AG04449 (cell line): ENCODE results near the gene PRDM2.

Source experiments
- CTCF ChIA-PET: fragments of 350-600 bp; formaldehyde crosslinking; extraction: SDS; loops from one replicate; lab custom pipeline; 2021; ENCODE audit warnings: antibody characterized with exemption; lab: Yijun Ruan, JAX
- POLR2A ChIA-PET: fragments of 400-600, 350-600 bp; formaldehyde crosslinking; extraction: SDS; loops from one replicate; lab custom pipeline; 2020; ENCODE audit warnings: antibody characterized with exemption, inconsistent platforms; lab: Yijun Ruan, JAX
- DNase-seq: peaks from one replicate; pipeline ENCODE4 v3.0.0-alpha.2; 2010; ENCODE audit warnings: low read depth, low spot score
- H3K4me3 ChIP-seq: 2 replicates; pipeline ENCODE4 v1.5.1; 2011; ENCODE audit warnings: low read depth, mild to moderate bottlenecking, control low read depth, low read length
- TF ChIP-seq, protein P1 (sequence below): IDR thresholded peaks from one replicate; pipeline ENCODE4 v1.5.1; 2011; ENCODE audit warnings: mild to moderate bottlenecking, moderate library complexity, low read length, control low read depth, inconsistent platforms; ENCODE audit not compliant: insufficient read depth; ENCODE audit errors: missing control alignments

The PRDM2 gene

DNA sequence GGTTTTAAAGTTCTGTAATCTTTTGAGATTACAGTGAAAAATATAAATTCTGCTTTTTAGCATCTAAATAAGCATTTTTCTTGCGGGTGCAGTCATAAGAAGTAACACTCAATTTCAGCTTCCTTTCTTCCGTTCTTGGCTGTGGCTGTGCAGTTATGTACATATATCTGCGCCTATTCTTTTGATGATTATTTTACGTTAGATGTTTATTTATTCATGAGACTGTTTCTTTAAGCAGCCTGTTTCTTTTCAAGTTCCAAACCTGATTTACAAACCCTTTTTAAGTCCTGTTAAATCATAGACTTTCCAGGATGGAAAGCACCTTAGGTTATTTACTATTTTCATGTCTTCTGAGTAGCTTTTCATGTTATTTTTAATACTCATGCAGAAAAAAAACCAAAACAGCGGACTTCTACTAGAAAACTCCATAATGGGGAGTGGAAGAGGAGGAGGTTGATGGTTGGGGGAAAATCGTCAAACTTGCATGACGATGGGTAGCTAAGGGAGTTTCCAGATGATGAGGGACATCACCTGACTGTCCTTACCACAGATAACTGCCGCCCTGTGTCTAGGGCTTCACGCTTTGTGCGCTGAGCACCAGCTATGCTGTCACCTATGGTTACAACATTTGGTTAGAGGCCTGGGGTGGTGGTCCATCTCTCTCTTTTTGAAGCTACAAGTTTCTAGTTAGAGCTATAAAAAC lies 2.6 kb downstream of the PRDM2 start:
- DNase-seq, result no peak
- POLR2A ChIA-PET, result no interaction called here
- CTCF ChIA-PET, result interaction anchor here (0.7 to 1.1 kb wide), 2 partner anchors 14 to 23 kb away, joined by 3 read pairs; no protein-coding TSS in a partner anchor
- no peak overlapping the region for H3K4me3 ChIP-seq
- TF ChIP-seq, protein P1, sequence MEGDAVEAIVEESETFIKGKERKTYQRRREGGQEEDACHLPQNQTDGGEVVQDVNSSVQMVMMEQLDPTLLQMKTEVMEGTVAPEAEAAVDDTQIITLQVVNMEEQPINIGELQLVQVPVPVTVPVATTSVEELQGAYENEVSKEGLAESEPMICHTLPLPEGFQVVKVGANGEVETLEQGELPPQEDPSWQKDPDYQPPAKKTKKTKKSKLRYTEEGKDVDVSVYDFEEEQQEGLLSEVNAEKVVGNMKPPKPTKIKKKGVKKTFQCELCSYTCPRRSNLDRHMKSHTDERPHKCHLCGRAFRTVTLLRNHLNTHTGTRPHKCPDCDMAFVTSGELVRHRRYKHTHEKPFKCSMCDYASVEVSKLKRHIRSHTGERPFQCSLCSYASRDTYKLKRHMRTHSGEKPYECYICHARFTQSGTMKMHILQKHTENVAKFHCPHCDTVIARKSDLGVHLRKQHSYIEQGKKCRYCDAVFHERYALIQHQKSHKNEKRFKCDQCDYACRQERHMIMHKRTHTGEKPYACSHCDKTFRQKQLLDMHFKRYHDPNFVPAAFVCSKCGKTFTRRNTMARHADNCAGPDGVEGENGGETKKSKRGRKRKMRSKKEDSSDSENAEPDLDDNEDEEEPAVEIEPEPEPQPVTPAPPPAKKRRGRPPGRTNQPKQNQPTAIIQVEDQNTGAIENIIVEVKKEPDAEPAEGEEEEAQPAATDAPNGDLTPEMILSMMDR, result no peak

DNA sequence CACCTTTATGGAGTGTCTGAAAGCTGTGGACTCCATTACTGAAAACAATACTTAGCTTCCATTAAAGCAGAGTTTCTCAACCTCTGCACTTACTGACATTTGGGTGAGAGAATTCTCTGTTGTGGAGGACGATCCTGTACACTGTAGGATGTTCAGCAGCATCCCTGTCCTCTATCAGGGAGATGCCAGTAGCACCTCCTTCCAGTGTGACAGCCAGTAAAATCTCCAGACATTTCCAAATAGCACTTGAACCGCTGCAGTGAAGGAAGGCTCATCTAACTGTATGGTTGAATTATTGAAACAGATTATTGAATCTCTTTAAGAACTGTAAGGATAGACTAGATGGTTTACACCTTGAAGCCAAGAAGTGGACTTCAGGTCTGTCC lies 3.1 kb downstream of the PRDM2 start:
- ChIA-PET POLR2A (no interaction called here), CTCF (interaction anchor here (0.7 to 1.1 kb wide), 2 partner anchors 14 to 22 kb away, joined by 3 read pairs; no protein-coding TSS in a partner anchor)

DNA sequence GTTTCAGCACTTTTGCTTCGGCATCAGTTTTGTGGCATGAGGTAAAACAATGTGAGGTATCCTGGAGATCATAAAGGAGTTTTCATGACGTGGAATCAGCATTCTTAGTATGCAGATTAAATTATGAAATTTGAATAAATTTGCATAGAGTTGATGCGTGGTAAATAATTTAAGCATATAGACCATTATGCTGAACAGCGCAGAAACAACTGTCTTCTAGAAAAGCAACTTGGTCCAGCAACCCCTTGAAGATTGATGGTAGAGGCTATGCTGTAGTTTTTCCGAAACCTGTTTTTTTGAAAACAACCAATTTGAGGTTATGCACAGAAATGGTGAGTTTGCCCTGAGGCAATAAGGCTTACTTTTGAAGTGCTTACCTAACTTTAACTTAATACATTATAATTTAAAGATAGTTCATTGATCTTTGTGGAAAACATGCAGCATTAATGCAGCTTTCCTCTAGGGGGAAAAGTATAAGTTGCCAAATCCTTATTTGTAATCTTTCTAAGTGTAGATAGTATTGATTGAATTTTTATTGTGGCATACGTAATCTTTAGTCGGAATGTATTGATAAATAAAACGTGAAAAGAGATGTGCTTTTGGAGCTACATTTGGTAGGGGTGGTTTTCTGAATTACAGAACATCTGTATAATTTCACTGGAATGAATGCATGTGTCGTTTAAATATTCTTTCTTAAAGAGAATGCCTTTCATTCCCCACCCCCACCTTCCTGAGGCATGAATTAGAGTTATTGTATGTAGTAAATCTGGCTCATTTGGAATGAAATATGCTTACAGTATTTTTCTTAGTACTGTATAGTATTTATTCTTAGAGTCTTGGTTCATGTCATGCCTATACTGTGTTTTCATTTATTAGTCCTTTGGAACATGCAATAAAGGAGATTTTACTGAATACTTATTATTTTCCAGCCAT lies 3.8 kb downstream of the PRDM2 start:
- ChIA-PET CTCF (interaction anchor here (1.0 to 1.3 kb wide), 3 partner anchors 10 to 21 kb away, joined by 3 read pairs; no protein-coding TSS in a partner anchor), POLR2A (no interaction called here)
- DNase-seq, result no peak
- TF ChIP-seq, protein P1, result no peak
- no peak overlapping the region for H3K4me3 ChIP-seq

More for the DNA sequence above, 3.1 kb downstream of the PRDM2 start:
- no peak for DNase-seq
- TF ChIP-seq, protein P1, result no peak
- no peak overlapping the region for H3K4me3 ChIP-seq

DNA sequence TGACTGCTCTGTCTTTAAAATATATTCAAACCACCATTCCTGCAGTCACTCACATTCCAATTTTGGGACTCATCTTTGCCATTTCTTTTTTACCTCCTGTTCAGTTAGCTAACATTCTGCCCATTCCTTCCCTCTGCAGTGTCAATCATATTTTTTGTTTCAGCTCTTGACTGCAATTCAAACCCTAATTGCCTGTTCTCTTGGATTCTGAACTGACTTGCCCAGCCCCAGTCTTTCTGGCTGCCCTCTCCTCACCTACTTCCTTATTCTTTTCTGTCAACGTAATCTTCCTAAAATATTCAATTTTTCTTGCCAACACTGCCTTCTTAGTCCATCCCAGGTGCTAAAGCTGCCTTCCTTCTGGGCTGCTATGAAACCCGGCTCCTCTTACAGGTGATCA lies 6.1 kb downstream of the PRDM2 start:
- H3K4me3 ChIP-seq, result no peak overlapping the region
- POLR2A ChIA-PET, result no interaction called here
- CTCF ChIA-PET, result interaction anchor here (1.0 to 2.7 kb wide), 3 partner anchors 10 to 20 kb away, joined by 4 to 15 read pairs (median 5); no protein-coding TSS in a partner anchor

DNA sequence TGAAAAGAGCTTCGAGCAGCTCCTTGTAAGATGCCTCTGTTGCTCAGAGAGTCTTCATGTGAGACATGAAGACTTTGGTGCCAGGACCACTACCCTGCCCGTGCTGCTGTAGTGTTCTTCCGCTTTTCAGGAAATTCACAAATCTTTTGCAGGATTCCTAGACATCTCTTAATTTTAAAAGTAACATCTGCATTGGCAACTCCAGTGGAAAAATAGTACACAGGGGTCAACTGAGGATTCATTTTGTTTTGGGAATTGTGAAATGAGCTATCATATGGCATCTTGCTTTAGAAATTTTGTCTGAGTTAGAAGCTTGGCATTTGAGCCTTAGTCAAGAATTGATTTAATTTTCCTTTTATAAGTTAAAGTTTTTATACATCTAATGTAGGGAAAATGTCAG lies 7.2 kb downstream of the PRDM2 start:
- ChIA-PET POLR2A (no interaction called here), CTCF (interaction anchor here (1.6 to 2.7 kb wide), 3 partner anchors 9 to 18 kb away, joined by 4 to 15 read pairs (median 14); no protein-coding TSS in a partner anchor)
- TF ChIP-seq, protein P1, result no peak
- no peak overlapping the region for H3K4me3 ChIP-seq
- no peak for DNase-seq

More for the DNA sequence above, 6.1 kb downstream of the PRDM2 start:
- DNase-seq, result no peak
- TF ChIP-seq, protein P1, result no peak
